Lung microvascular endothelial cell (primary cell): ENCODE data around the gene DDX47. TPM values are rescaled to one million over a fixed set of nuclear protein-coding genes. Genes with fewer than 3 reads are reported as not detected.
"Not testable (repeated sequence)": the region's sequence is repeated elsewhere in the genome, so short reads cannot be mapped to it uniquely, and the experiment has no call there.

Experiments used
- DNase-seq, 2 donors: peaks; one replicate each; pipeline versions ENCODE4 v3.0.0 to v3.0.0-alpha.2; 2010; ENCODE audit warnings: low read depth in 2 of 2
- total RNA-seq: library from RNA; depleted of rRNA; stranded (reverse); fragments of >200 nt; gene quantifications from 2 replicates; pipeline ENCODE4 v1.2.1, GENCODE V29; 2014

Gene DDX47
- total RNA-seq, 1 donor from 2014 or later, result 42.3 TPM

- not testable (repeated sequence) for DNase-seq
Observed at GRCh38 chr12:12820376-12820775, 7.2 kb downstream of the DDX47 start.

- no peak for DNase-seq
Observed at GRCh38 chr12:12821975-12822374, 8.8 kb downstream of the DDX47 start.

GRCh38 chr12:12822886-12823285 lies 9.7 kb downstream of the DDX47 start:
- DNase-seq, result no peak

- peak; percentile 35 to 73 for DNase-seq
Observed at GRCh38 chr12:12823300-12823699, 10.2 kb downstream of the DDX47 start.

GRCh38 chr12:12823811-12824210 lies 10.7 kb downstream of the DDX47 start:
- DNase-seq, result no peak

- DNase-seq, result peak in 1 of 2 donors; percentile 9
Observed at GRCh38 chr12:12835378-12836146, 22.4 kb downstream of the DDX47 start.

GRCh38 chr12:12836571-12836970 lies 23.4 kb downstream of the DDX47 start:
- DNase-seq, result no peak

- peak; percentile 68 to 84 for DNase-seq
Observed at GRCh38 chr12:12837025-12837812, 24.1 kb downstream of the DDX47 start.

GRCh38 chr12:12837813-12838153 lies 24.6 kb downstream of the DDX47 start:
- no peak for DNase-seq

GRCh38 chr12:12839003-12839395 lies 25.9 kb downstream of the DDX47 start:
- no peak for DNase-seq

GRCh38 chr12:12839439-12839838 lies 26.3 kb downstream of the DDX47 start:
- not testable (repeated sequence) for DNase-seq

GRCh38 chr12:12839873-12840579 lies 26.9 kb downstream of the DDX47 start:
- DNase-seq, result peak; percentile 54 to 93

- no peak for DNase-seq
Observed at GRCh38 chr12:12840580-12840899, 27.4 kb downstream of the DDX47 start.

GRCh38 chr12:12841428-12841827 lies 28.3 kb downstream of the DDX47 start:
- DNase-seq, result not testable (repeated sequence)

GRCh38 chr12:12845794-12846243 lies 32.7 kb downstream of the DDX47 start:
- no peak for DNase-seq

- DNase-seq, result not testable (repeated sequence)
Observed at GRCh38 chr12:12846780-12847179, 33.6 kb downstream of the DDX47 start.

GRCh38 chr12:12853435-12853834 lies 40.3 kb downstream of the DDX47 start:
- DNase-seq, result no peak

GRCh38 chr12:12859690-12860089 lies 46.5 kb downstream of the DDX47 start:
- DNase-seq, result no peak

- no peak for DNase-seq
Observed at GRCh38 chr12:12864243-12864642, 51.1 kb downstream of the DDX47 start.

GRCh38 chr12:12868477-12869235 lies 55.5 kb downstream of the DDX47 start:
- DNase-seq, result no peak

- DNase-seq, result peak in 1 of 2 donors; percentile 89
Observed at GRCh38 chr12:12870465-12870864, 57.3 kb downstream of the DDX47 start.
